ENCODE data around the gene MACROH2A1. TPM values are rescaled to one million over a fixed set of nuclear protein-coding genes. Genes with fewer than 3 reads are reported as not detected.

MACROH2A1 gene
- polyA plus RNA-seq, 3 donors = 34.6 to 119 (median 81.0) TPM

Other genes starting within 250 kb of the MACROH2A1 start
- not detected for gene DCANP1, start 48.1 kb upstream of the MACROH2A1 start, polyA plus RNA-seq
- under 1 TPM in 1 of 3 donors, not detected in 2; 0.01 TPM for gene TIFAB, start 53.1 kb upstream of the MACROH2A1 start, polyA plus RNA-seq
- not detected for gene NEUROG1, start 136.7 kb upstream of the MACROH2A1 start, polyA plus RNA-seq
- gene CXCL14, start 179.8 kb upstream of the MACROH2A1 start, polyA plus RNA-seq = 100 to 1,000 TPM in 1 of 3 donors, 10 to 100 TPM in 1, 1 to 10 TPM in 1; 3.8 to 156 (median 69.2) TPM

Measured in adipose tissue (tissue), 3 donors.